ENCODE data around the gene HBEGF.
"Not testable (repeated sequence)": the region's sequence is repeated elsewhere in the genome, so short reads cannot be mapped to it uniquely, and the experiment has no call there.

The HBEGF gene

GRCh38 chr5:140360681-140361479, 14.5 kb upstream of the HBEGF start:
- DNase-seq (ENCODE audit: low spot score), result no peak

GRCh38 chr5:140360101-140360500, 13.7 kb upstream of the HBEGF start, which contains the start of gene SLC4A9:
Gene SLC4A9 (plus strand): TSS chr5:140360194. CDS start chr5:140360237, 43 bp downstream.
- no peak for DNase-seq (ENCODE audit: low spot score)

GRCh38 chr5:140358738-140359310, 12.4 kb upstream of the HBEGF start:
- DNase-seq (ENCODE audit: low spot score), result no peak

- DNase-seq (ENCODE audit: low spot score), result peak; percentile 87
Observed at GRCh38 chr5:140357726-140358093, 11.3 kb upstream of the HBEGF start.

- DNase-seq (ENCODE audit: low spot score), result no peak
Observed at GRCh38 chr5:140356853-140357725, 10.7 kb upstream of the HBEGF start.

GRCh38 chr5:140355546-140355945, 9.1 kb upstream of the HBEGF start:
- DNase-seq (ENCODE audit: low spot score), result no peak

GRCh38 chr5:140351609-140352334, 5.4 kb upstream of the HBEGF start:
- peak; percentile 91 for DNase-seq (ENCODE audit: low spot score)

GRCh38 chr5:140349244-140349643, 2.8 kb upstream of the HBEGF start:
- no peak for DNase-seq (ENCODE audit: low spot score)

GRCh38 chr5:140348104-140348503, 1.7 kb upstream of the HBEGF start:
- peak; percentile 45 for DNase-seq (ENCODE audit: low spot score)

- DNase-seq (ENCODE audit: low spot score), result no peak
Observed at GRCh38 chr5:140347360-140347759, 957 bp upstream of the HBEGF start.

GRCh38 chr5:140345919-140346347, 470 bp downstream of the HBEGF start:
- no peak for DNase-seq (ENCODE audit: low spot score)

GRCh38 chr5:140344683-140345423, 1.6 kb downstream of the HBEGF start:
- DNase-seq (ENCODE audit: low spot score), result no peak

- DNase-seq (ENCODE audit: low spot score), result not testable (repeated sequence)
Observed at GRCh38 chr5:140343849-140344248, 2.6 kb downstream of the HBEGF start.

GRCh38 chr5:140342896-140343295, 3.5 kb downstream of the HBEGF start:
- no peak for DNase-seq (ENCODE audit: low spot score)

- peak; percentile 58 for DNase-seq (ENCODE audit: low spot score)
Observed at GRCh38 chr5:140342287-140342686, 4.1 kb downstream of the HBEGF start.

GRCh38 chr5:140341591-140341990, 4.8 kb downstream of the HBEGF start:
- no peak for DNase-seq (ENCODE audit: low spot score)

- no peak for DNase-seq (ENCODE audit: low spot score)
Observed at GRCh38 chr5:140340605-140341121, 5.7 kb downstream of the HBEGF start.

- no peak for DNase-seq (ENCODE audit: low spot score)
Observed at GRCh38 chr5:140339636-140340035, 6.8 kb downstream of the HBEGF start.

- no peak for DNase-seq (ENCODE audit: low spot score)
Observed at GRCh38 chr5:140338908-140339307, 7.5 kb downstream of the HBEGF start.

GRCh38 chr5:140338336-140338735, 8.1 kb downstream of the HBEGF start:
- DNase-seq (ENCODE audit: low spot score), result no peak

GRCh38 chr5:140337880-140338279, 8.5 kb downstream of the HBEGF start:
- no peak for DNase-seq (ENCODE audit: low spot score)
